ENCODE measurements around the gene C12orf56. TPM values are rescaled to one million over a fixed set of nuclear protein-coding genes. Genes with fewer than 3 reads are reported as not detected.

C12orf56 gene
- total RNA-seq, 1 experiment from 2014 or later = 8.1 TPM

GRCh38 chr12:64216239-64216638 is 174.3 kb downstream of the C12orf56 start:
- H3K9ac ChIP-seq (ENCODE audit: low read length) = no peak overlapping the region
- no peak for TF ChIP-seq EZH2 (IDR thresholded peaks at IDR 0.05; ENCODE audit: low read length, unreplicated experiment)
- no peak for TF ChIP-seq CTCF (conservative IDR thresholded peaks at IDR 0.05; ENCODE audit: low read depth, low read length)
- TF ChIP-seq EZH2phosphoT487 (IDR thresholded peaks at IDR 0.05; ENCODE audit: borderline replicate concordance, low read length) = no peak
- no peak overlapping the region for H3K27ac ChIP-seq (ENCODE audit: low read length)
- peaks cover 12% of the 10 kb centered on the region for H3K79me2 ChIP-seq (ENCODE audit: low read length)
- no peak for DNase-seq
- no peak for ATAC-seq
- H3K4me3 ChIP-seq (ENCODE audit: low read length) = no peak overlapping the region
- POLR2A ChIA-PET (ENCODE audit: unreplicated experiment) = no interaction called here
- no TSS peak for BruUV-seq (replicated peaks)
- no peaks in the 10 kb centered on the region for H3K36me3 ChIP-seq (ENCODE audit: low read depth, low read length)
- H4K20me1 ChIP-seq (ENCODE audit: low read length) = no peaks in the 10 kb centered on the region
- H3F3A ChIP-seq (ENCODE audit: low read length, unreplicated experiment) = no peaks in the 10 kb centered on the region
- no peaks in the 10 kb centered on the region for H3K9me2 ChIP-seq (replicated peaks; ENCODE audit: low read length)
- H3K4me1 ChIP-seq (ENCODE audit: insufficient read depth, low read length) = peaks cover 11% of the 10 kb centered on the region
- no peak overlapping the region for H3K4me2 ChIP-seq (ENCODE audit: low read length)
- no peaks in the 10 kb centered on the region for H3K9me3 ChIP-seq (ENCODE audit: low read length)
- no peak overlapping the region for H2AFZ ChIP-seq (ENCODE audit: low read length)
- intact Hi-C loops (cut with micrococcal nuclease) = no loop called here
- CTCF ChIA-PET = no interaction called here
- no peaks in the 10 kb centered on the region for H3K27me3 ChIP-seq (ENCODE audit: low read length)

Other genes starting within 250 kb of the C12orf56 start
- gene KICS2, start 168.5 kb downstream of the C12orf56 start, total RNA-seq (2014; rRNA removed) = 11.9 and 16.4 TPM in 2 replicates
- 53.0 and 62.0 TPM in 2 replicates for gene XPOT, start 13.6 kb upstream of the C12orf56 start, total RNA-seq (2014; rRNA removed)
- gene TBK1, start 61.4 kb upstream of the C12orf56 start, total RNA-seq (2014; rRNA removed) = 23.1 and 23.7 TPM in 2 replicates
- gene RASSF3, start 219.7 kb upstream of the C12orf56 start, total RNA-seq (2014; rRNA removed) = 13.4 and 19.1 TPM in 2 replicates

Data from PC-3 (cell line).